ENCODE results near the gene VTI1A.
"Not testable (repeated sequence)": the region's sequence is repeated elsewhere in the genome, so short reads cannot be mapped to it uniquely, and the experiment has no call there.

VTI1A gene

DNA sequence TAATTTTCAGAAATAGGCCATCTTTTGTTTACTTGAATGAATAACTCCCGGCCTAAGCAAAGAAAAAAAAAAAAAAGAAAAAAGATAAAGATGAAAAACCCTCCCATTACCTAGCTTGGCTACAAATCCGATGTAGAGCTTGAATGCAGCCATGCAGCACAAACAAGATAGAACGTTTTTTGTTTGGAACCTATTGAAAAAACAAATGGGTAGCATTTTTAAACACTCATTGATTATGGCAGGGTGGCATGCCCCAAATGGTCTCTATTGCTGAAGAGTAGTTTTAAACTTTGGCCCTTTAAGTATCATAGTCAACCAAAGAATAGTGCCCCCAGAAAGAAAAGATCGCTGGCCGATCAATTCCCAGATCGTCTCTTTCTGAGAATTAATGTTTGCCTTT lies 84.4 kb downstream of the VTI1A start:
- Mint-ChIP-seq H3K4me1 (ENCODE audit: low read depth) (peaks cover 32% of the 10 kb centered on the region), H3K27me3 (ENCODE audit: low read depth) (peaks cover 11% of the 10 kb centered on the region), H3K36me3 (ENCODE audit: low read depth) (peaks cover 20% of the 10 kb centered on the region), H3K27ac (no peak overlapping the region), H3K4me3 (no peak overlapping the region), H3K9me3 (peaks cover 6% of the 10 kb centered on the region)

DNA sequence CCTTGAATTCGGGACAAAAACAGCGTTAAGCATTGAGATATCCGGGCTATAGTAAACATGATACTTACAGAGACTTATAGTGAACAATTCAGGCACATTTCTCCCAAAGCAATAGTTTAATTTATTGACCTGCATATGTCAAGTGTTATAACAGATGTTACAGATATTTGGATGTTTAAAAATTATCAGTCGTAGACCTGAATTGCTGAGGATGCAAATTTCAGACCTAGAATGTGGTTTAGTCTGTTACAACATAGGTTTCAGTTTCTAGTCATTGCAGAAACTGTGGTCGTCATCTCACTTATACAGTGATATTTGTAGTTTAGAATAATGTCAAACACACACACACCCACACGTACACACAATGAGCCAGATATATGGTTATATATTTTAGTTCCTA lies 85.2 kb downstream of the VTI1A start:
- Mint-ChIP-seq H3K4me3 (peak overlapping the region; percentile 50), H3K4me1 (ENCODE audit: low read depth) (peaks cover 29% of the 10 kb centered on the region), H3K27ac (peak overlapping the region; percentile 49), H3K27me3 (ENCODE audit: low read depth) (peaks cover 11% of the 10 kb centered on the region), H3K36me3 (ENCODE audit: low read depth) (peaks cover 17% of the 10 kb centered on the region), H3K9me3 (peaks cover 6% of the 10 kb centered on the region)

DNA sequence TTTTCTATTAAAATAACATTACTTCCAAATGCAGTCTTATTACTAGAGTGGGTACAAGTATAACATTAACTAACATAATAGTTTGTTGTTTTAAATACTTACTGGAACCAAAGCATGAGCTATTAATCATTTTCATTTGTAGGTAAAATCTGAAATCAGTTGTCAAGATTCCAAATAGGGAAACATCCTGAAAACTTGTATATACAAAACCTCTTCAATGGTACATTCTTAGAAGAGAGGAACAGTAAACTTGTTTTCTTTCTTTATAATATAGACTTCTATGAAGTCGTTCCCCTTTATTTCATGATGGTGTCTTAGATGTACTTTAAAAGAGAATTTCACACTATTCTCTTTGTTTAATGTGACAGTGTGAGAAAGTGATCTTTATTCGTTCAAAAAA lies 85.9 kb downstream of the VTI1A start:
- Mint-ChIP-seq H3K4me1 (ENCODE audit: low read depth) (peaks cover 29% of the 10 kb centered on the region), H3K27me3 (ENCODE audit: low read depth) (peaks cover 11% of the 10 kb centered on the region), H3K27ac (no peak overlapping the region), H3K9me3 (peaks cover 6% of the 10 kb centered on the region), H3K36me3 (ENCODE audit: low read depth) (peaks cover 17% of the 10 kb centered on the region), H3K4me3 (no peak overlapping the region)

GRCh38 chr10:112533916-112534315 lies 86.9 kb downstream of the VTI1A start:
- Mint-ChIP-seq H3K27ac (no peak overlapping the region), H3K36me3 (ENCODE audit: low read depth) (peaks cover 15% of the 10 kb centered on the region), H3K4me1 (ENCODE audit: low read depth) (peaks cover 29% of the 10 kb centered on the region), H3K27me3 (ENCODE audit: low read depth) (peaks cover 11% of the 10 kb centered on the region), H3K4me3 (no peak overlapping the region), H3K9me3 (peaks cover 6% of the 10 kb centered on the region)

GRCh38 chr10:112535531-112535951 lies 88.5 kb downstream of the VTI1A start:
- H3K4me1 Mint-ChIP-seq (ENCODE audit: low read depth): peaks cover 27% of the 10 kb centered on the region
- no peak overlapping the region for H3K4me3 Mint-ChIP-seq
- H3K27ac Mint-ChIP-seq: no peak overlapping the region
- peaks cover 11% of the 10 kb centered on the region for H3K27me3 Mint-ChIP-seq (ENCODE audit: low read depth)
- peaks cover 4% of the 10 kb centered on the region for H3K9me3 Mint-ChIP-seq
- peaks cover 18% of the 10 kb centered on the region for H3K36me3 Mint-ChIP-seq (ENCODE audit: low read depth)

DNA sequence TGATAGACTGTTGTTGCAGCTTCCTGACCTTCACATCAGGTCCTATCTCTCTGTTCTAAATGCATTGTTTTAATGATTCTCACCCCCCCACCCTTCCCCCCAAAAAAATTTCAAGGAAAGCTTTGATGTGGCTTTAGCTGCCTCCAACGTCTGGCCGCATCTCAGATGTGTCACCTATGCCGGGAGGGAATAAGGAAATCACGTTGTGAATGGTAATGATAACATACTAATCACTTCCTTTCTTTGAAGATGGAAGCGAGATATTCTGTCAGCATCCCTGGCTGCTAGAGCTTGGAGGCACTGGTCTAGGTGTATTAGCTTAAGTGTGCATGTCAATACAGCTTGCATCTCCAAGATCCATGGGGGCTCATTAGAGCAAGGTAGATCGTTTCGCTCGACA lies 89.6 kb downstream of the VTI1A start:
- H3K9me3 Mint-ChIP-seq: no peaks in the 10 kb centered on the region
- H3K27me3 Mint-ChIP-seq (ENCODE audit: low read depth): peaks cover 11% of the 10 kb centered on the region
- H3K27ac Mint-ChIP-seq: no peak overlapping the region
- H3K4me3 Mint-ChIP-seq: no peak overlapping the region
- H3K4me1 Mint-ChIP-seq (ENCODE audit: low read depth): peaks cover 20% of the 10 kb centered on the region
- H3K36me3 Mint-ChIP-seq (ENCODE audit: low read depth): peaks cover 13% of the 10 kb centered on the region

DNA sequence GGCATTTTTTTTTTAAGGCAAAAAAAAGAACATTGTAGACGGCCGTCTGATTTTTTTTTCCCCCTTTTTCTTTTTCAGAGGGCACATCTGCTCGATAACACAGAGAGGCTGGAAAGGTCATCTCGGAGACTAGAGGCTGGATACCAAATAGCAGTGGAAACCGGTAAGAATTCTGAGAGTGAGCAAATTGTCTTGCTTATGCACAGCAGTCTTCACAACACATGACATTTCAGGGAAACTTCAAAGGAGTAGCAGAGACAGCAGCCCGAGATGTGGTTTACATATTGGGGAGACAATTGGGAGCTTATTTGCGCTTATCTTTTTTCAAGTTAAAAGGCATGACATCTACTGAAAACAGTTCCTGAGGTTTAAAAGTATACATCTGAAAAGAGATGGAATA lies 91.2 kb downstream of the VTI1A start:
- Mint-ChIP-seq H3K36me3 (ENCODE audit: low read depth) (peaks cover 16% of the 10 kb centered on the region), H3K4me1 (ENCODE audit: low read depth) (peaks cover 7% of the 10 kb centered on the region), H3K27ac (no peak overlapping the region), H3K27me3 (ENCODE audit: low read depth) (peaks cover 6% of the 10 kb centered on the region), H3K4me3 (no peak overlapping the region), H3K9me3 (peaks cover 3% of the 10 kb centered on the region)

DNA sequence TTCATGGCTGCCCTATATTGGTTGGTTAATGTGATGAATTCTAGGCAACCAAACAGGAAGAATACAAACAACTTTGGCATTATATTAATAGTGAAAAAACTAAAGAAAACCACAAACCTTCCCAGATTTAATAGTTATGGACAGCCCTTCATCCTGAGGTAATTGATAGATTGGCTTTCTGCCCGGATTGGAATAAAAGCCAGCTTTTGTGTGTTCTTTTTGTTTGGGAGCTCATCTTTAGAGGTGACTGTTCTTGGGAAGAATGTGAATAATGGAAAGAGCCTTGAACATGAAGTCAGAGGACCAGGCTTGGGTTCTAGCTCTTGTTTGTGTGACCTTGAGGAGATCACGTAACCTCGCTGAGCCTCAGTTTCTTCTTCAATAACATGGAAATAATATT lies 92.3 kb downstream of the VTI1A start:
- no peak overlapping the region for H3K27ac Mint-ChIP-seq
- H3K4me3 Mint-ChIP-seq: no peak overlapping the region
- peaks cover 3% of the 10 kb centered on the region for H3K9me3 Mint-ChIP-seq
- peaks cover 4% of the 10 kb centered on the region for H3K4me1 Mint-ChIP-seq (ENCODE audit: low read depth)
- H3K27me3 Mint-ChIP-seq (ENCODE audit: low read depth): no peaks in the 10 kb centered on the region
- H3K36me3 Mint-ChIP-seq (ENCODE audit: low read depth): peaks cover 18% of the 10 kb centered on the region

- peaks cover 20% of the 10 kb centered on the region for H3K36me3 Mint-ChIP-seq (ENCODE audit: low read depth)
- H3K9me3 Mint-ChIP-seq; H3K27ac Mint-ChIP-seq; H3K27me3 Mint-ChIP-seq (ENCODE audit: low read depth); H3K4me1 Mint-ChIP-seq (ENCODE audit: low read depth); H3K4me3 Mint-ChIP-seq: not testable (repeated sequence)
These were observed 95.8 kb downstream of the VTI1A start for GRCh38 chr10:112542823-112543222.

- H3K36me3 Mint-ChIP-seq (ENCODE audit: low read depth): peaks cover 9% of the 10 kb centered on the region
- peaks cover 3% of the 10 kb centered on the region for H3K9me3 Mint-ChIP-seq
- H3K4me1 Mint-ChIP-seq (ENCODE audit: low read depth): no peaks in the 10 kb centered on the region
- no peak overlapping the region for H3K4me3 Mint-ChIP-seq
- H3K27ac Mint-ChIP-seq: no peak overlapping the region
- no peaks in the 10 kb centered on the region for H3K27me3 Mint-ChIP-seq (ENCODE audit: low read depth)
These were observed 99.5 kb downstream of the VTI1A start for GRCh38 chr10:112546474-112546873.

GRCh38 chr10:112548535-112549276 lies 101.7 kb downstream of the VTI1A start:
- H3K4me3 Mint-ChIP-seq: no peak overlapping the region
- H3K27ac Mint-ChIP-seq: no peak overlapping the region
- peaks cover 4% of the 10 kb centered on the region for H3K36me3 Mint-ChIP-seq (ENCODE audit: low read depth)
- H3K9me3 Mint-ChIP-seq: no peaks in the 10 kb centered on the region
- no peaks in the 10 kb centered on the region for H3K27me3 Mint-ChIP-seq (ENCODE audit: low read depth)
- H3K4me1 Mint-ChIP-seq (ENCODE audit: low read depth): no peaks in the 10 kb centered on the region

DNA sequence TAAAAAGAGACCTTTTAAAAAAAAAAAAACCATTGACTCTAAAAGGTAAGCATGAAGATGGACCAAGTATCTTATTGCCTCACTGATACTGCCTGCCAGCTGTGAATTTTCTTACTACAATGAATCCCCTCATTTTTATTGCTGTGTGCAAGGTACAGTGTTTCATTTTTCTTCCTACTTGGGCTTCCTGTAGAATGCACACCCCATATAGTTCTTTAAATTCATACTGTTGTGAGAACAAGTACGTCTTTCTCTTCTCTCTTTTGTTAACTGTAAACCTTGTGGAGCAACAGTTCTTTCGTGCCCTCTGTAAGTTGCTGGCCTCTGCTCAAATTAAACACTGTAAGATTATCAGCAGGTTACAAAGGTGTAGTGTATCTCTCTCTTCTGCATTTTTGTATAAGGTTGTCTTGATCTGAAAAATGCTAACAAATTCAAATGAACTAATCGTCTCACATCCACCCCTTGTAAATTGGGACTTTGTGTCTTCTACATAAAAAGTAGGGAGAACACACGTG lies 105.6 kb downstream of the VTI1A start:
- Mint-ChIP-seq H3K4me1 (ENCODE audit: low read depth) (no peaks in the 10 kb centered on the region), H3K36me3 (ENCODE audit: low read depth) (no peaks in the 10 kb centered on the region), H3K9me3 (no peaks in the 10 kb centered on the region), H3K27ac (no peak overlapping the region), H3K4me3 (no peak overlapping the region), H3K27me3 (ENCODE audit: low read depth) (no peaks in the 10 kb centered on the region)

DNA sequence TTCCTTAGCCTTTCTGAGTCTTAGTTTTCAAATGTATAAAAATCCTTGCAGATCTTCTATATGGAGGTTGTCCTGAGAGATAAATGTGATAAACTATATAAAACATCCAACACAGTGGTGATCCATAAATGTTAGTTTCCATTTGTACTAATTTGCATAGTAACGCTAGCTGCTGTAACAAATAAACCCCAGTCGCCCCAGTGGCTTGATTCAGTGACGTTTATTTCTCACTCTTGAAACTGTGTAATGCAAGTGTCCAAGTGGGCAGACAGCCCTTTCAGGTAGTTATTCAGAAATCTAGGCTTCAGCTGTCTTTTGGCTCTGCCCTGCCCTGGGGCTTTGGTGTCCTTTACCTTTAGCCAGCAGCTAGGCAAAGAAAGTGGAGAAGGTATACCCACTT lies 106.3 kb downstream of the VTI1A start:
- Mint-ChIP-seq H3K9me3 (no peaks in the 10 kb centered on the region), H3K4me3 (no peak overlapping the region), H3K4me1 (ENCODE audit: low read depth) (no peaks in the 10 kb centered on the region), H3K36me3 (ENCODE audit: low read depth) (no peaks in the 10 kb centered on the region), H3K27ac (no peak overlapping the region), H3K27me3 (ENCODE audit: low read depth) (no peaks in the 10 kb centered on the region)

DNA sequence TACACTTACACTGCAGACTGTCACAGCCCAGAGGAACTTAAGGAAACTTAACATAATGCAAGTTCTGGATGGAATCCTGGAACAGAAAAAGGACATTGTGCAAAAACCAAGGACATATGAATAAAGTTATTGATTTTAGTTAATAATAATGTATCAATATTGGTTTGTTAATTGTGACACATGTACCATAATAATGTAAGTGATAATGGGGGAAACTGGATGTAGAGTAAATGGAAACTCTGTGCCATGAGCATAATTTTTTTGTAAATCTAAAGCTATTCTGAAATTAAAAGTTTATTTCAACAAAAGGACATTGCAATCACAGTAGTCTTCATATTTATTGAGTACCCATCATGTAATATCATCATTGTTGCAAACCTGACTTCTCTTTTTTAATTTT lies 107.2 kb downstream of the VTI1A start:
- H3K27me3 Mint-ChIP-seq (ENCODE audit: low read depth): no peaks in the 10 kb centered on the region
- no peak overlapping the region for H3K4me3 Mint-ChIP-seq
- H3K4me1 Mint-ChIP-seq (ENCODE audit: low read depth): no peaks in the 10 kb centered on the region
- no peaks in the 10 kb centered on the region for H3K36me3 Mint-ChIP-seq (ENCODE audit: low read depth)
- H3K27ac Mint-ChIP-seq: no peak overlapping the region
- H3K9me3 Mint-ChIP-seq: no peaks in the 10 kb centered on the region

GRCh38 chr10:112557197-112557596 lies 110.2 kb downstream of the VTI1A start:
- H3K4me3 Mint-ChIP-seq: no peak overlapping the region
- H3K27ac Mint-ChIP-seq: no peak overlapping the region
- no peaks in the 10 kb centered on the region for H3K27me3 Mint-ChIP-seq (ENCODE audit: low read depth)
- H3K36me3 Mint-ChIP-seq (ENCODE audit: low read depth): no peaks in the 10 kb centered on the region
- H3K4me1 Mint-ChIP-seq (ENCODE audit: low read depth): no peaks in the 10 kb centered on the region
- H3K9me3 Mint-ChIP-seq: no peaks in the 10 kb centered on the region

All from T-helper 1 cell treated with Interleukin-12 subunit alpha and Interleukin-12 subunit beta and Interleukin-4 antibody, amounts not matched to agents 30 μg/mL and 1 μg/mL, for 36 hours (primary cell).